Thyroid gland (tissue), 4 donors: ENCODE measurements around the gene ANKRD65. TPM values are rescaled to one million over a fixed set of nuclear protein-coding genes. Genes with fewer than 3 reads are reported as not detected.

Experiments
- DNase-seq, 2 donors: peaks; one replicate each; pipeline ENCODE4 v3.0.0-alpha.2; 2019
- H3K27ac ChIP-seq, 3 donors: fragments of 200-600 bp; sonication (generic); 1 replicate in 2 of 3; 2 replicates in 1 of 3; pipeline ENCODE4 v1.5.1; 2016 to 2019; ENCODE audit warnings: mild to moderate bottlenecking in 1 of 3, moderate library complexity in 1 of 3
- H3K27me3 ChIP-seq: fragments of 200-600 bp; sonication (generic); one replicate; pipeline ENCODE4 v1.5.1; 2019
- H3K36me3 ChIP-seq, 2 donors: fragments of 200-600 bp; sonication (generic); one replicate each; pipeline ENCODE4 v1.5.1; 2016 to 2019
- H3K4me1 ChIP-seq, 2 donors: fragments of 200-600 bp; sonication (generic); one replicate each; pipeline ENCODE4 v1.5.1; 2017 to 2019
- H3K4me3 ChIP-seq, 3 donors: fragments of 200-600 bp; sonication (generic); replicated peaks in 1 of 3; 1 replicate in 2 of 3; 2 replicates in 1 of 3; pipeline ENCODE4 v1.5.1; 2016; ENCODE audit warnings: mild to moderate bottlenecking in 1 of 3
- H3K9me3 ChIP-seq: fragments of 200-600 bp; sonication (generic); one replicate; pipeline ENCODE4 v1.5.1; 2017
- CTCF ChIP-seq, 6 experiments: fragments of 200-600 bp in 3 of 6; fragments of 450-650 bp in 3 of 6; sonication (generic) in 3 of 6; IDR thresholded peaks; one replicate each; pipeline ENCODE4 v1.5.1; 2016 to 2019; ENCODE audit warnings: antibody characterized with exemption in 6 of 6, mild to moderate bottlenecking in 2 of 6, inconsistent platforms in 1 of 6, moderate library complexity in 1 of 6
- POLR2A ChIP-seq, 2 donors: fragments of 450-650 bp; IDR thresholded peaks; one replicate each; pipeline ENCODE4 v1.6.1; 2017; ENCODE audit warnings: antibody characterized with exemption in 2 of 2, mild to moderate bottlenecking in 2 of 2, moderate library complexity in 1 of 2
- WGBS, 2 donors: methylation state at CpG; one replicate each; pipeline ENCODE4 v1.1.5; 2017; 5-methylcytosine and 5-hydroxymethylcytosine counted together
- intact Hi-C: fragments of 100-400 bp; cut with DNase I; formaldehyde crosslinking; loops from one replicate; pipeline ENCODE4 v1.15.1; 2023
- total RNA-seq, 4 donors: library from RNA; depleted of rRNA; stranded (reverse); fragments of >200 nt; gene quantifications; one replicate each; pipeline ENCODE4 v1.2.3, GENCODE V29; 2016

Gene ANKRD65
- total RNA-seq, 4 donors from 2014 or later, result 2.0 to 3.2 (median 2.4) TPM

- TF ChIP-seq CTCF (IDR thresholded peaks at IDR 0.05), result no peak
- no peak for TF ChIP-seq POLR2A (IDR thresholded peaks at IDR 0.05)
- 27 to 65% methylated on average over 6 to 9 of the region's 12 CpGs for WGBS, 2 donors
- no peak for DNase-seq
These were observed 12.7 kb upstream of the ANKRD65 start for GRCh38 chr1:1433804-1434130.

GRCh38 chr1:1432951-1433803, 12.1 kb upstream of the ANKRD65 start:
- TF ChIP-seq POLR2A (IDR thresholded peaks at IDR 0.05), result no peak
- no peak for TF ChIP-seq CTCF (IDR thresholded peaks at IDR 0.05)
- Histone ChIP-seq H3K4me1 (peaks cover 16 to 70% of the 10 kb centered on the region in 2 donors), H3K4me3 (no peak overlapping the region), H3K9me3 (no peaks in the 10 kb centered on the region), H3K27ac (peak overlapping the region; percentile 26 to 69 (median 59)), H3K27me3 (no peaks in the 10 kb centered on the region), H3K36me3 (no peaks in the 10 kb centered on the region)
- intact Hi-C loops, result no loop called here
- peak; percentile 34 to 43 for DNase-seq
- 61 to 79% methylated on average over 17 to 34 of the region's 34 CpGs for WGBS, 2 donors

More at GRCh38 chr1:1433804-1434130, 12.7 kb upstream of the ANKRD65 start:
- Histone ChIP-seq H3K27ac (peak overlapping the region; percentile 16 to 59 (median 26)), H3K27me3 (no peaks in the 10 kb centered on the region), H3K4me1 (peaks cover 16 to 70% of the 10 kb centered on the region in 2 donors), H3K36me3 (no peaks in the 10 kb centered on the region), H3K4me3 (no peak overlapping the region), H3K9me3 (no peaks in the 10 kb centered on the region)
- intact Hi-C loops, result no loop called here

GRCh38 chr1:1432274-1432950, 11.3 kb upstream of the ANKRD65 start:
- intact Hi-C loops, result no loop called here
- Histone ChIP-seq H3K27me3 (no peaks in the 10 kb centered on the region), H3K4me1 (peaks cover 16 to 70% of the 10 kb centered on the region in 2 donors), H3K9me3 (no peaks in the 10 kb centered on the region), H3K27ac (peak overlapping the region in 2 of 3 donors; percentile 69 to 73), H3K36me3 (no peaks in the 10 kb centered on the region), H3K4me3 (no peak overlapping the region)
- 81 to 91% methylated on average over 15 to 21 of the region's 28 CpGs for WGBS, 2 donors
- no peak for TF ChIP-seq POLR2A (IDR thresholded peaks at IDR 0.05)
- TF ChIP-seq CTCF (IDR thresholded peaks at IDR 0.05), result no peak
- no peak for DNase-seq

GRCh38 chr1:1431845-1432273, 10.8 kb upstream of the ANKRD65 start:
- H3K9me3 ChIP-seq, result no peaks in the 10 kb centered on the region
- peak overlapping the region in 2 of 3 donors; percentile 69 to 73 for H3K27ac ChIP-seq
- 72 to 81% methylated on average over 5 of the region's 5 CpGs for WGBS, 2 donors
- H3K36me3 ChIP-seq, result no peaks in the 10 kb centered on the region
- H3K4me1 ChIP-seq, result peaks cover 16 to 70% of the 10 kb centered on the region in 2 donors
- TF ChIP-seq CTCF (IDR thresholded peaks at IDR 0.05) (no peak), POLR2A (IDR thresholded peaks at IDR 0.05) (no peak)
- H3K27me3 ChIP-seq, result no peaks in the 10 kb centered on the region
- H3K4me3 ChIP-seq, result no peak overlapping the region
- intact Hi-C loops, result no loop called here
- no peak for DNase-seq
